ENCODE results near the gene PLEKHH2.
"Not testable (repeated sequence)": the region's sequence is repeated elsewhere in the genome, so short reads cannot be mapped to it uniquely, and the experiment has no call there.

PLEKHH2 gene

GRCh38 chr2:43717322-43717721 lies 80.3 kb downstream of the PLEKHH2 start:
- DNase-seq (ENCODE audit: low read depth), result no peak

- DNase-seq (ENCODE audit: low read depth), result no peak
These were observed 81.6 kb downstream of the PLEKHH2 start for GRCh38 chr2:43718530-43719124.

GRCh38 chr2:43724728-43725526 lies 87.9 kb downstream of the PLEKHH2 start:
- no peak for DNase-seq (ENCODE audit: low read depth)

- DNase-seq (ENCODE audit: low read depth), result no peak
These were observed 88.7 kb downstream of the PLEKHH2 start for GRCh38 chr2:43725711-43726246.

- not testable (repeated sequence) for DNase-seq (ENCODE audit: low read depth)
These were observed 90.0 kb downstream of the PLEKHH2 start for GRCh38 chr2:43726961-43727633.

- no peak for DNase-seq (ENCODE audit: low read depth)
These were observed 90.6 kb downstream of the PLEKHH2 start for GRCh38 chr2:43727634-43728014.

GRCh38 chr2:43729491-43730174 lies 92.6 kb downstream of the PLEKHH2 start:
- no peak for DNase-seq (ENCODE audit: low read depth)

- DNase-seq (ENCODE audit: low read depth), result no peak
These were observed 94.2 kb downstream of the PLEKHH2 start for GRCh38 chr2:43731211-43731610.

GRCh38 chr2:43736637-43737036 lies 99.6 kb downstream of the PLEKHH2 start:
- no peak for DNase-seq (ENCODE audit: low read depth)

- no peak for DNase-seq (ENCODE audit: low read depth)
These were observed 100.2 kb downstream of the PLEKHH2 start for GRCh38 chr2:43737097-43737854.

- DNase-seq (ENCODE audit: low read depth), result no peak
These were observed 100.8 kb downstream of the PLEKHH2 start for GRCh38 chr2:43737855-43738254.

GRCh38 chr2:43738257-43738656 lies 101.2 kb downstream of the PLEKHH2 start:
- DNase-seq (ENCODE audit: low read depth), result no peak

GRCh38 chr2:43743706-43744105 lies 106.6 kb downstream of the PLEKHH2 start:
- DNase-seq (ENCODE audit: low read depth), result no peak

- DNase-seq (ENCODE audit: low read depth), result no peak
These were observed 108.4 kb downstream of the PLEKHH2 start for GRCh38 chr2:43745457-43745856.

GRCh38 chr2:43748333-43748732 lies 111.3 kb downstream of the PLEKHH2 start:
- DNase-seq (ENCODE audit: low read depth), result no peak

GRCh38 chr2:43749583-43749982 lies 112.5 kb downstream of the PLEKHH2 start:
- DNase-seq (ENCODE audit: low read depth), result no peak

- no peak for DNase-seq (ENCODE audit: low read depth)
These were observed 114.5 kb downstream of the PLEKHH2 start for GRCh38 chr2:43751476-43751990.

- no peak for DNase-seq (ENCODE audit: low read depth)
These were observed 115.2 kb downstream of the PLEKHH2 start for GRCh38 chr2:43752302-43752701.

- no peak for DNase-seq (ENCODE audit: low read depth)
These were observed 117.1 kb downstream of the PLEKHH2 start for GRCh38 chr2:43754180-43754579.

GRCh38 chr2:43758739-43759138 lies 121.7 kb downstream of the PLEKHH2 start:
- DNase-seq (ENCODE audit: low read depth), result no peak

GRCh38 chr2:43759195-43759594 lies 122.1 kb downstream of the PLEKHH2 start:
- no peak for DNase-seq (ENCODE audit: low read depth)
